Measurements from ENCODE around the gene MRPS2.
A peak's percentile ranks its signal among the peaks of the same experiment; 100 is the strongest.

Gene MRPS2

GRCh38 chr9:135480940-135481310 lies 19.6 kb upstream of the MRPS2 start:
- no peak for DNase-seq

- no peak for DNase-seq
Observed at GRCh38 chr9:135482015-135482754, 18.3 kb upstream of the MRPS2 start.

GRCh38 chr9:135484460-135485277 lies 15.8 kb upstream of the MRPS2 start:
- DNase-seq = no peak

GRCh38 chr9:135485385-135485784 lies 15.1 kb upstream of the MRPS2 start:
- DNase-seq = no peak

GRCh38 chr9:135485832-135486231 lies 14.7 kb upstream of the MRPS2 start:
- no peak for DNase-seq

GRCh38 chr9:135486267-135487065 lies 14.0 kb upstream of the MRPS2 start:
- no peak for DNase-seq

- no peak for DNase-seq
Observed at GRCh38 chr9:135487281-135488012, 13.0 kb upstream of the MRPS2 start.

- DNase-seq = no peak
Observed at GRCh38 chr9:135488013-135488330, 12.5 kb upstream of the MRPS2 start.

- no peak for DNase-seq
Observed at GRCh38 chr9:135488527-135488926, 12.0 kb upstream of the MRPS2 start.

- no peak for DNase-seq
Observed at GRCh38 chr9:135489188-135489906, 11.1 kb upstream of the MRPS2 start.

- no peak for DNase-seq
Observed at GRCh38 chr9:135490166-135490870, 10.2 kb upstream of the MRPS2 start.

- DNase-seq = no peak
Observed at GRCh38 chr9:135490980-135491464, 9.5 kb upstream of the MRPS2 start.

GRCh38 chr9:135491764-135492163 lies 8.7 kb upstream of the MRPS2 start:
- DNase-seq = no peak

GRCh38 chr9:135492886-135493669 lies 7.4 kb upstream of the MRPS2 start:
- no peak for DNase-seq

GRCh38 chr9:135494791-135495559 lies 5.5 kb upstream of the MRPS2 start:
- no peak for DNase-seq

- DNase-seq = no peak
Observed at GRCh38 chr9:135498381-135499126, 1.9 kb upstream of the MRPS2 start.

GRCh38 chr9:135499326-135500070 lies 984 bp upstream of the MRPS2 start:
- DNase-seq = peak; percentile 47

GRCh38 chr9:135500071-135500524 lies 384 bp upstream of the MRPS2 start:
- no peak for DNase-seq
